GM12865 (cell line): ENCODE results near the gene VAMP5.

Source experiments
- DNase-seq: peaks from one replicate; pipeline ENCODE4 v3.0.0; 2010; ENCODE audit warnings: low read depth
- H3K4me3 ChIP-seq: 2 replicates; pipeline ENCODE4 v1.5.1; 2011; ENCODE audit warnings: mild to moderate bottlenecking, low read depth, low read length, control low read depth
- CTCF ChIP-seq: IDR thresholded peaks from 2 replicates; pipeline ENCODE4 v1.5.1; 2011; ENCODE audit warnings: low read length, control low read depth, low read depth, inconsistent platforms; ENCODE audit not compliant: insufficient read depth; ENCODE audit errors: missing control alignments

The VAMP5 gene

GRCh38 chr2:85561280-85562212, 22.7 kb upstream of the VAMP5 start, which contains the start of gene GGCX:
TSS of gene GGCX (minus strand) at chr2:85561493. CDS start at chr2:85561428, 65 bp downstream.
- peak; percentile 98 for DNase-seq
- no peak for TF ChIP-seq CTCF
- H3K4me3 ChIP-seq = peak within 1 kb of the TSS; percentile 89

GRCh38 chr2:85564144-85564563, 20.1 kb upstream of the VAMP5 start:
- no peak overlapping the region for H3K4me3 ChIP-seq
- no peak for TF ChIP-seq CTCF
- DNase-seq = peak; percentile 31

DNA sequence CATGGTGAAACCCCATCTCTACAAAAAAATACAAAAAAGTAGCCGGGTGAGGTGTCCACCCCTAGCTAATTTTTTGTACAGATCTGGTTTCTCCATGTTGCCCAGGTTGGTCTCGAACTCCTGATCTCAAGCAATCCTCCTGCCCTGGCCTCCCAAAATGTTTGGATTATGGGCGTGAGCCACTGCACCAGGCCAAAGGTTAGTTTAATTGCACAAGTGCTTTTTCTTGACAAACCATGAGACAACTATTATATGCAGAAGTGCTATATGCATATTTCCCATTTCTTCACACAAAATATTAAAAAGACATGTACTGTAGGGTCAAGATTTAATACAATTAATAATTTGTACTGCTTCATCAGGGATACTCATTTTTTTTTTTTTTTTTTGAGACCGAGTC, 18.0 kb upstream of the VAMP5 start:
- TF ChIP-seq CTCF = no peak
- DNase-seq = no peak
- no peak overlapping the region for H3K4me3 ChIP-seq

- DNase-seq = no peak
- no peak overlapping the region for H3K4me3 ChIP-seq
- no peak for TF ChIP-seq CTCF
Measured at GRCh38 chr2:85575739-85576138, 8.5 kb upstream of the VAMP5 start.

GRCh38 chr2:85577063-85577385, 7.2 kb upstream of the VAMP5 start:
- no peak for TF ChIP-seq CTCF
- no peak for DNase-seq
- H3K4me3 ChIP-seq = peak overlapping the region; percentile 83

DNA sequence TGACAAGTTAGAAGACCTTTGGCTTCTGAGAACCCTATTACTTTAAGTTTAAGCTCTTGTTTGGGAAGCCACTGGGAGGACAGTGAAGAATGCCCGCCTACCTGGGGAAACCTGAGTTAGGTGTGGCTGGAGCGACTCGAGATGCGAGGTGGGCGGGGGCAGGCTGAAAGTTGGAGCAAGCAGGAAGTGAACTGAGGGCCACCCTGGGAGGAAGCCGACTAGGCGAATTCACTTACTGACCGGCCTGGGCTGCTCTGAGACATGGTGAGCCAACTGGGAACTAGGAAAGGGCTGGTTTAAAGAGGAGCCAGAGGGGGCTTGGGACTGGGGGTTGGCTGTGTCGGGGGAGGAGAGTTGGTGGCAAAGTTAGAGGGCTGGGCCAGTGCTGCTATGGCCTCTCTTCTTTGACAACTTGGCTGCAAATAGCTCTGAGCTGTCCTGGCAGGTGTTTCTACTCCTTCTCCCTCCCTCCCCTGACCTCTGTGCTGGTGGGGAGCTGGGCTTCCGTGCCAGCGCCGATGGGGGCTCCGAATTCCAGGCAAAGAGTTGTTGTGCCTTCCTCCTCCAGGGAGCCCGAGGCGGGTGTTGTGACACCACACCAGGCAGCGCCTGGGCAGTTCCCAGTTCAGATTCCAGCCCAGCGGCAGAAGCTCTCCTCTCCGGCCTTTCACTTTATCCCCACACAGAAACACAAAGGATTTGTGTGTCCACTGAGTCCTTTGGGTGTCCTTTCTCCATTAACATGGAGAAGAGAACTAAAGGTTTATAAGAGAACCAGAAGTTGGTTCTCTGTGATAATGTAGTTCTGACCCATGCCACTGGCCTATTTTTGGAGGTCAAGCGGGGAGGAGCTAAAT, 6.6 kb upstream of the VAMP5 start, which contains the start of gene VAMP8:
Gene VAMP8 (plus strand): TSS at position 201 of the 857 bp plus-strand sequence. CDS start 61 bp downstream, at position 262.
- DNase-seq = peak; percentile 77
- no peak for TF ChIP-seq CTCF
- peak within 1 kb of the TSS; percentile 83 for H3K4me3 ChIP-seq
